Hippocampal formation (tissue), 2 donors: Measurements from ENCODE around the gene DAPK1.

ENCODE experiments used
- DNase-seq, 2 donors: peaks; one replicate each; lab custom pipeline; 2025; lab: John Stamatoyannopoulos, UW

The DAPK1 gene

GRCh38 chr9:87685871-87686519 is 188.3 kb downstream of the DAPK1 start:
- DNase-seq = peak in 1 of 2 donors; percentile 53

- DNase-seq = no peak
These were observed 188.9 kb downstream of the DAPK1 start for GRCh38 chr9:87686520-87687090.

- no peak for DNase-seq
These were observed 189.5 kb downstream of the DAPK1 start for GRCh38 chr9:87687207-87687606.

GRCh38 chr9:87694236-87694755 is 196.6 kb downstream of the DAPK1 start:
- DNase-seq = no peak

GRCh38 chr9:87695523-87695922 is 197.9 kb downstream of the DAPK1 start:
- no peak for DNase-seq

- DNase-seq = no peak
These were observed 199.0 kb downstream of the DAPK1 start for GRCh38 chr9:87696641-87697040.

GRCh38 chr9:87698069-87698809 is 200.6 kb downstream of the DAPK1 start:
- no peak for DNase-seq

GRCh38 chr9:87699835-87700234 is 202.2 kb downstream of the DAPK1 start:
- no peak for DNase-seq

GRCh38 chr9:87701491-87701890 is 203.8 kb downstream of the DAPK1 start:
- DNase-seq = no peak

- DNase-seq = no peak
These were observed 204.3 kb downstream of the DAPK1 start for GRCh38 chr9:87701931-87702421.

GRCh38 chr9:87702921-87703320 is 205.3 kb downstream of the DAPK1 start:
- no peak for DNase-seq

GRCh38 chr9:87703636-87704276 is 206.1 kb downstream of the DAPK1 start:
- no peak for DNase-seq

GRCh38 chr9:87704342-87704741 is 206.7 kb downstream of the DAPK1 start:
- DNase-seq = no peak

- DNase-seq = no peak
These were observed 208.5 kb downstream of the DAPK1 start for GRCh38 chr9:87706066-87706739.

GRCh38 chr9:87707805-87708506 is 210.3 kb downstream of the DAPK1 start:
- no peak for DNase-seq

GRCh38 chr9:87708546-87708945 is 210.9 kb downstream of the DAPK1 start:
- DNase-seq = no peak

GRCh38 chr9:87708986-87709728 is 211.5 kb downstream of the DAPK1 start:
- no peak for DNase-seq

GRCh38 chr9:87710443-87710842 is 212.8 kb downstream of the DAPK1 start:
- no peak for DNase-seq

GRCh38 chr9:87711857-87712800 is 214.5 kb downstream of the DAPK1 start:
- no peak for DNase-seq
